G401 (cell line): Measurements from ENCODE around the gene KNCN. TPM values are rescaled to one million over a fixed set of nuclear protein-coding genes. Genes with fewer than 3 reads are reported as not detected.

ENCODE experiments used
- DNase-seq: peaks from one replicate; pipeline ENCODE4 v3.0.0-alpha.2; 2015; ENCODE audit warnings: low spot score
- in situ Hi-C: cut with HindIII; loops from 2 replicates; pipeline ENCODE4 v1.10.0; 2016; ENCODE audit warnings: low sequenced_read_pairs, mixed read lengths
- total RNA-seq: library from RNA; depleted of rRNA; stranded (reverse); fragments of >200 nt; shearing (Covaris generic); gene quantifications from 2 replicates; pipeline ENCODE4 v1.2.3, GENCODE V29; 2014

The KNCN gene
- total RNA-seq, 1 experiment from 2014 or later, result not detected

DNA sequence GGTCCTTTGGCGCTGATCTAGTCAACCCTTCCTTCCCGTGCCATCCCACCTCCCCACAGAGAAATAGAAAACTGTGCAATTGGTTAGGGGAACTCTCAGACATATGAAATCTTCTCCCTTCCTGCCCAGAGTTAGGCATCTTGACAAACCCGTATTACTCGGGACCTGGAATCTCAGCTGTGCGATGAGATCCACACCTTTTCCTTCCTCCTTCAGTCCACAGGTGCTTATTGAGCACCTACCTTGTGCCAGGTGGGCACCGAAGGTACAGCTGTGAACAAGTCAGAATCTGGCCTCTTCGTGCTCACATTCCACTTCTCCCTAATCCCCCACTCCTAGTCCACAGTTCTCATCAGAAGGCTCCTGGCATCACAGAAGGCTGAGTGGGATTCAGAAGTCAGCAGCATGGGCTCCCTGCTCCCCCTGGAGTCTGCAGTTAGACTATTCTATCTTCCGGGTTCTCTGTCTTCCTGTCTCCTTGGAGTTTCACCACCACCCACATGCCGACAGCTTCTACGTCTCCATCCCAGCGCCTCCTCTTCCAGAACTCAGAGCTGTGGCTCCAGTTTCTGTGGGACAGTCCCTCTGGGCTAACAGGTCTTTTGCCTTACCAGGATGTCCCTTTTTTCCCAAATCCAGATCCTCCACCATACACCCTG is 23.0 kb downstream of the KNCN start:
- peak; percentile 25 for DNase-seq
- in situ Hi-C loops, result loop anchor here (10.0 kb wide), 1 partner anchor 94 kb away; no protein-coding TSS in a partner anchor

GRCh38 chr1:46527474-46528296 is 23.8 kb downstream of the KNCN start:
- in situ Hi-C loops, result loop anchor here (10.0 kb wide), 1 partner anchor 93 kb away; no protein-coding TSS in a partner anchor
- DNase-seq, result peak; percentile 85

- in situ Hi-C loops, result loop anchor here (10.0 kb wide), 1 partner anchor 92 kb away; no protein-coding TSS in a partner anchor
- peak; percentile 44 for DNase-seq
These were observed 24.7 kb downstream of the KNCN start for GRCh38 chr1:46526691-46527291.

- in situ Hi-C loops, result loop anchor here (10.0 kb wide), 1 partner anchor 91 kb away; no protein-coding TSS in a partner anchor
- no peak for DNase-seq
These were observed 25.3 kb downstream of the KNCN start for GRCh38 chr1:46526013-46526690.

- in situ Hi-C loops, result loop anchor here (10.0 kb wide), 1 partner anchor 91 kb away; no protein-coding TSS in a partner anchor
- DNase-seq, result no peak
These were observed 26.0 kb downstream of the KNCN start for GRCh38 chr1:46525253-46525983.

- no peak for DNase-seq
- in situ Hi-C loops, result loop anchor here (5.0 to 10.0 kb wide), 2 partner anchors 38 to 90 kb away; partner anchors contain the start of gene DMBX1
These were observed 26.6 kb downstream of the KNCN start for GRCh38 chr1:46524843-46525242.

DNA sequence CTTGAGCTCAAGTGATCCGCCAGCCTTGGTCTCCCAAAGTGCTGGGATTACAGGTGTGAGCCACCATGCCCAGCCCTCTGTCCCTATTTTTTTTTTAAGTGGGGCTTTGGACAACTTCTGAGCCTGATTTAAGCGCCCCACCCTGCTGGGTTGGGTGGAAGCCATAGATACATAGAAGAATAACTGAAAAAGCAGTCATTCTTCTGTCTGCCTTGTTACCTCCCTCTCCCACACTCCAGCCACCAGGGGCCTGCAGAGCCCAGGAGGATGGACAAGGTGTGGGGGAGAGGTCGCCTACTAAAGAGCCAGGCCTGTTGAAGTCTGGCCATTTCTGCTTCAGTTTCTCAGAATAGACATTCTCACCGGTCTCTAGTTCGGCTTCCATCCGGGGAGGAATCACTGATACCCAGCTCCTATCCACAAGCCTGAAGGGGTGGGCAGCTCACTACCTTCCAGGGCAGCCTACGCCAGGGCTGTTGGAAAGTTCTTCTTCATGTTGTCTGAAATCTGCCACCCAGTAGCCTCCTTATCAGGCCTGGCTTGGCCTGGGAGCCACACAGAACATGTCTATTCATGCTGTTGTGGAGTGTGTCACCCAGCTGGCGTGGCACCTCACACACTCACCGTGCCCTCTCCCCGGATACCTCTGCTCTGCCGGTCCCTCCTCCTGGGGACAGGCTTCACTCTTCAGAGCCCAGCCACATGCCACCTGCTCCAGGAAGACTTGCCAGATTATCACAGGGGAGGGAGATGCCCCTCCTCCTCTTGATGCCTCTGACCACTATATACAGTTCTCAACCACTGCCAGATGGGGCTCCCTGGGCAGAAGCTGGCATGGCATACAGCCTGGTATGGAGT is 27.7 kb downstream of the KNCN start:
- DNase-seq, result peak; percentile 55
- in situ Hi-C loops, result loop anchor here (5.0 to 10.0 kb wide), 2 partner anchors 36 to 89 kb away; partner anchors contain the start of gene DMBX1

GRCh38 chr1:46522969-46523320 is 28.5 kb downstream of the KNCN start:
- no peak for DNase-seq
- in situ Hi-C loops, result loop anchor here (5.0 to 10.0 kb wide), 2 partner anchors 36 to 88 kb away; partner anchors contain the start of gene DMBX1

DNA sequence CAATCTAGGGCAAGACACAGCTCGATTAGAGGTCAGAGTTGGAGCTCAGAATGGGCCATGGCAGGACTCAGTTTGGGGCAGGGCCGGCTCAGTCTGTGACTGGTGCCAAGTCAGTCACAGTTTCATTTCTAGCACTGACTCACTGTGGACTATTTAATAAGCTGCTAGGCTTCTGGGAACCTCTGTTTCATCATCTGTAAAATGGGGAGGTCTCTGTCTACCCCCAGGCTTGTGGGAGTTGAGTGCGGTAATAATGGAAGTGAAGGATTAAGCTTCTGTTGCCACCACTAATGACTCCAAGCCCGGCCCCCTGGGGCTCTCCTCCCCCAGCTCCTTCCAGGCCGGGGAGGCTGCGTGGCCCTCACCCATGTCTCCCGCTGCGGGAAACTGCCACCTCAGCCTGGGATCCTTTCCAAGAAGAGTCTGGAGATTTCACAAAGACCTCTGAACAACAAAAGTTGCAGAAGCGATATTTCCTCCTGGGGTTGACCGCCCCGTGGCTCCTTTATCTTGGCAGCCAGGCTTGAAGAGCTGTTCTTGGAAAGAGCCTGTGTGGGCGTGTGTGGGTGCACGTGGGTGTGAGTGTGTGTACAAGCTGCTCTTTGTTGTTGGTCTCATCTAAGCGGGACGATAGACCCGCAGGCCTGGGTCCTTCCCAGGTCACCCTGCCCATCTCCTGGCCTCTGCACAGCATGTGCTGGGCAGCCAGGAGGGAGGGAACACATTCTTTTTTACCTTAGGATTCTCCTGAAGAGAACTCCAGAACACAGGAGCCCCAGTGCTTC is 29.1 kb downstream of the KNCN start:
- in situ Hi-C loops, result loop anchor here (5.0 to 10.0 kb wide), 2 partner anchors 35 to 88 kb away; partner anchors contain the start of gene DMBX1
- DNase-seq, result no peak

- in situ Hi-C loops, result loop anchor here (5.0 to 10.0 kb wide), 2 partner anchors 34 to 87 kb away; partner anchors contain the start of gene DMBX1
- no peak for DNase-seq
These were observed 30.0 kb downstream of the KNCN start for GRCh38 chr1:46521414-46521813.

DNA sequence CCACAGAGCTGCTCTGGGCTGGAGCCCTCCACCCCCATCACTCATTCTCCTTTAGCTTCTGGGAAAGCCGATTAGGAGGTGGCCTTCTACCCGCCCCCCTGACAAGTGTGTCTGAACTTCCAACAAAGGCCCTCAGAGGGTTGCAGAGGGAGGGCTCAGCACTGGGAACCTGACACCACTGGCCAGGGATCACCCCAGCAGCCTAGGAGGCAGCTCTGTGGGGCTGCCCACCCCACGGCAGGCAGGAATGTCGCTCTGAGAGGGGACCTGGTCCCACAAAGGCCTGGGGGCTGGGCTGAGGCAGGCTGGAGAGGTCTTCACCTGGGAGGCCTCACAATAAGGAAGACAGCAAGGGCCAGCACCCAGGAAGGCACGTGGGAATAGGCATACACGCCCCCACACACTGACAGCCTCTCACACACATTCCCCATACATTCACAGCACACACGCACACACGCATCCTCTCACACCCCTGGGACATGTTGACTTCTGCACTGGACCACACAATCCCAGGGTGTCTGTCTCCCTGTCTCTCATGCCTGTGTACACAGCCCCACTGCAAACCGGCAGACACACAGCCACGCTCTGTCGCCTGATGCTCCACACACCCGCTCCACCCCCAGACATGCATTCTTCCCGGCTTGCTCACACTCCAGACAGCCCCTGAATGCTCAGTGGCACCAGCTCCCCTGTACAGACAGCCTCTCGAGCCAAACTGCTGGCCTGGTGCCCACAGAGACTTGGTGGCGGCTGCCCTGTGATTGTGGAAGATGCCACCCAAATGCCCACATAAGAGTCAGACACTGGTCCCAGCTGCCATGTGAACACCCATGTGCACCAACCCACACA is 31.2 kb downstream of the KNCN start:
- in situ Hi-C loops, result loop anchor here (5.0 to 10.0 kb wide), 2 partner anchors 33 to 85 kb away; partner anchors contain the start of gene DMBX1
- DNase-seq, result no peak

- in situ Hi-C loops, result no loop called here
- DNase-seq, result no peak
These were observed 32.2 kb downstream of the KNCN start for GRCh38 chr1:46519209-46519608.

GRCh38 chr1:46517932-46518498 is 33.4 kb downstream of the KNCN start:
- DNase-seq, result no peak
- in situ Hi-C loops, result no loop called here

DNA sequence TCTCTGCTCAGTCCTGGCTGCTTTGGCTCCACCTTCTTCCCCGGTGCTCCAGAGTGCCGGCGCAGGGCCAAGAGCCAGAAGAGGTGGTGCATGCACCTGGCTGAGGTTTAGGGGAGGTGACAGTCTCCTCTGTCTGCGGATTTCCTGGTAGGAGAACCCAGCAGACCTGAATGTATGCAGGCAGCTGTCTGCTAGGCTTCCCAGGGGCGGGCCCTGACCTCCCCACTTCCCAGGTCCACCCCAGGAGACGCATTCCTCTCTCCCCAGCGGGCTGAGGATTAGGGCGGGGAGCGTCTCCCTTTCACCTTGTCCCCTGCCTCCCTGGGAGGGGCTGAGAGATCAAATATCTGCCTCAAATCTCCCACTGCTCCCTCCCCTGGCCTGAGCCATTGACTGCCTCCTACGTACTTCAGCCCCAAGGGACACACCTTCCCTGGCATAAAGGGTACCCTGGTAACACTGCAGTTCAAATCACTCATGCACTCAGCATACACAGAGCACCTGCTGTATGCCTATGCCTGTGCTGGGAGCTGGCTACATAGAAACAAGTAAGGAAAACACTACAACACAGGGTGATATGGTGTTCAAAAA is 34.3 kb downstream of the KNCN start:
- in situ Hi-C loops, result no loop called here
- DNase-seq, result no peak
